ENCODE data around the gene ZNF546. TPM values are rescaled to one million over a fixed set of nuclear protein-coding genes. Genes with fewer than 3 reads are reported as not detected.
A peak's percentile ranks its signal among the peaks of the same experiment; 100 is the strongest.
"Not testable (repeated sequence)": the region's sequence is repeated elsewhere in the genome, so short reads cannot be mapped to it uniquely, and the experiment has no call there.

The ZNF546 gene
- total RNA-seq (2.3 TPM), polyA plus RNA-seq (1 to 10 TPM; 4.8 to 5.8 (median 5.4) TPM)

GRCh38 chr19:39996811-39997637, at the start of gene ZNF546:
Gene ZNF546 (plus strand): TSS chr19:39997060. CDS start chr19:39998327, 1,267 bp downstream.
- Histone ChIP-seq H3K9me3 (ENCODE audit: control insufficient read depth in 2 of 2, low read length in 2 of 2) (peaks cover 0 to 17% of the 10 kb centered on the region in 2 experiments), H3K27ac (ENCODE audit: insufficient read depth, low read length, poor library complexity, severe bottlenecking) (peak within 1 kb of the TSS; percentile 87), H3K27me3 (ENCODE audit: control insufficient read depth, insufficient read depth, low read length) (no peaks in the 10 kb centered on the region), H3K36me3 (ENCODE audit: control insufficient read depth, insufficient read depth, low read length) (peaks cover 4% of the 10 kb centered on the region), H3K4me1 (ENCODE audit: control insufficient read depth, insufficient read depth, low read length, poor library complexity, severe bottlenecking) (peaks cover 17% of the 10 kb centered on the region), H3K4me3 (ENCODE audit: low read depth, low read length) (peak within 1 kb of the TSS; percentile 89)
- ATAC-seq (ENCODE audit: low read depth in 2 of 2) (peak; percentile 96 to 97), DNase-seq (peak; percentile 86 to 97 (median 90))
- Mint-ChIP-seq H3K36me3 (peaks cover 17% of the 10 kb centered on the region), H3K4me1 (peaks cover 14 to 49% (median 41%) of the 10 kb centered on the region in 4 donors), H3K9me3 (peaks cover 0 to 13% (median 2%) of the 10 kb centered on the region in 7 donors), H3K4me3 (peak within 1 kb of the TSS; percentile 94 to 99 (median 96)), H3K27ac (peak within 1 kb of the TSS; percentile 92 to 99 (median 95)), H3K27me3 (no peaks in the 10 kb centered on the region)

GRCh38 chr19:39949026-39949747, 47.7 kb upstream of the ZNF546 start:
- Mint-ChIP-seq H3K9me3 (peaks cover 0 to 3% (median 0%) of the 10 kb centered on the region in 7 donors), H3K4me3 (peak overlapping the region in 1 of 4 donors; percentile 58), H3K36me3 (peaks cover 2% of the 10 kb centered on the region), H3K27ac (peak overlapping the region in 2 of 3 donors; percentile 56 to 99), H3K4me1 (peaks cover 19 to 94% (median 51%) of the 10 kb centered on the region in 4 donors), H3K27me3 (no peaks in the 10 kb centered on the region)
- Histone ChIP-seq H3K36me3 (ENCODE audit: control insufficient read depth, insufficient read depth, low read length) (no peaks in the 10 kb centered on the region), H3K27me3 (ENCODE audit: control insufficient read depth, insufficient read depth, low read length) (no peaks in the 10 kb centered on the region), H3K4me1 (ENCODE audit: control insufficient read depth, insufficient read depth, low read length, poor library complexity, severe bottlenecking) (peaks cover 64% of the 10 kb centered on the region), H3K4me3 (ENCODE audit: low read depth, low read length) (no peak overlapping the region), H3K27ac (ENCODE audit: insufficient read depth, low read length, poor library complexity, severe bottlenecking) (no peak overlapping the region), H3K9me3 (ENCODE audit: control insufficient read depth in 2 of 2, low read length in 2 of 2) (no peaks in the 10 kb centered on the region)
- ATAC-seq (ENCODE audit: low read depth in 2 of 2) (no peak), DNase-seq (no peak)

DNA sequence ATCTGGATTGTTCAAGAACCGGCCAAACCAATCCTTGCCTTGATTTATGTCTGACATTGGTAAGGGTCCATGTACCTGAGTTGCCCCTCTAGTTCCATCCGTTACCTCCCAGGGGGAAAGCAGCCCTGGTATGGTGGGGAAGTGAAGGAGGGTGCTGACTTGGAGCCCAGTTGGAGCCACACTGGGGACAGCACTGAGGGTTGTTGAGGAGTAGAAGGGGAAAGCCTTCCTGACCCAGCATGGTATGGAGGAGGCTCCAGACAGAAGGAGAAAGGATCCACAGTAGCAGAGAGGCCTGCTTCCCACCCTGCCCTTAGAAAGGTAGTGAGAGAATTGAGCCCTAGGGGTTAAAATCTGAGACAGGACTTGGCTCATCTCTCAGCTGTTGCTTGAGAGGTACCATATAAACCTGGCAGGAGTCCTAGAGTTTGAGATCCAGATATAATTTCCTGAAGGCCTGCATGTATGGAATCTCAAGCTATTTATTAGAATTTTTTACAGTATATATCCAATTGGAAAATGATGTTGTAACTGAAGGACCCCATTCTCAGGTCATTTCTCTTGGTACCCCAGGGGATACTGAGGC, 45.7 kb upstream of the ZNF546 start:
- H3K9me3 ChIP-seq (ENCODE audit: control insufficient read depth in 2 of 2, low read length in 2 of 2) = no peaks in the 10 kb centered on the region
- no peaks in the 10 kb centered on the region for H3K27me3 Mint-ChIP-seq
- H3K9me3 Mint-ChIP-seq = peaks cover 0 to 3% (median 0%) of the 10 kb centered on the region in 7 donors
- peak overlapping the region; percentile 17 for H3K4me3 ChIP-seq (ENCODE audit: low read depth, low read length)
- no peak for DNase-seq
- H3K4me1 ChIP-seq (ENCODE audit: control insufficient read depth, insufficient read depth, low read length, poor library complexity, severe bottlenecking) = peaks cover 58% of the 10 kb centered on the region
- ATAC-seq (ENCODE audit: low read depth in 2 of 2) = no peak
- H3K4me1 Mint-ChIP-seq = peaks cover 20 to 92% (median 53%) of the 10 kb centered on the region in 4 donors
- no peaks in the 10 kb centered on the region for H3K36me3 Mint-ChIP-seq
- no peaks in the 10 kb centered on the region for H3K27me3 ChIP-seq (ENCODE audit: control insufficient read depth, insufficient read depth, low read length)
- peak overlapping the region; percentile 82 to 99 (median 89) for H3K27ac Mint-ChIP-seq
- H3K36me3 ChIP-seq (ENCODE audit: control insufficient read depth, insufficient read depth, low read length) = no peaks in the 10 kb centered on the region
- H3K27ac ChIP-seq (ENCODE audit: insufficient read depth, low read length, poor library complexity, severe bottlenecking) = peak overlapping the region; percentile 38
- peak overlapping the region in 3 of 4 donors; percentile 35 to 54 (median 44) for H3K4me3 Mint-ChIP-seq

DNA sequence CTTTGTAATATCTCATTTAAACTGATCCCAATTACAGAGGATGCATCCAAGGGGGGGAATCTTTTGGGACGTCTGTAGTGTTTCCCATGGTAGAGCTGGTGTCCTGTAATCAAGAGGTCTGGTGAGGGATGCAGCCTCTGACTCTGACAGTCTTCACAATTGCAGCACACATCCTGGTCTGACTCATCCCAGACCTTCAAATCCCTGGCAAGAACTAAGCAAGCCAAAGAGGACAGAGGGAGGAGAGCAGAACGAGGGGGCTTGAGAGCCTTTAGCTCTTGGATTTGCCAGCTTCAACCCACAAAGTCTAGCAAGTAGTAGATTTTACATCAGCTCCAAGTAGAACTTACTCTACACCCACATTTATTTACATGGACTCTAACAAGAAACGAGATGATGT, 45.2 kb upstream of the ZNF546 start:
- no peaks in the 10 kb centered on the region for H3K27me3 ChIP-seq (ENCODE audit: control insufficient read depth, insufficient read depth, low read length)
- H3K9me3 ChIP-seq (ENCODE audit: control insufficient read depth in 2 of 2, low read length in 2 of 2) = no peaks in the 10 kb centered on the region
- peak overlapping the region; percentile 90 to 99 (median 99) for H3K27ac Mint-ChIP-seq
- H3K27me3 Mint-ChIP-seq = no peaks in the 10 kb centered on the region
- H3K9me3 Mint-ChIP-seq = peaks cover 0 to 3% (median 0%) of the 10 kb centered on the region in 7 donors
- peak overlapping the region; percentile 79 for H3K27ac ChIP-seq (ENCODE audit: insufficient read depth, low read length, poor library complexity, severe bottlenecking)
- no peak for ATAC-seq (ENCODE audit: low read depth in 2 of 2)
- H3K36me3 Mint-ChIP-seq = no peaks in the 10 kb centered on the region
- DNase-seq = no peak
- peaks cover 58% of the 10 kb centered on the region for H3K4me1 ChIP-seq (ENCODE audit: control insufficient read depth, insufficient read depth, low read length, poor library complexity, severe bottlenecking)
- peaks cover 20 to 93% (median 55%) of the 10 kb centered on the region in 4 donors for H3K4me1 Mint-ChIP-seq
- peak overlapping the region; percentile 28 to 83 (median 64) for H3K4me3 Mint-ChIP-seq
- peak overlapping the region; percentile 30 for H3K4me3 ChIP-seq (ENCODE audit: low read depth, low read length)
- no peaks in the 10 kb centered on the region for H3K36me3 ChIP-seq (ENCODE audit: control insufficient read depth, insufficient read depth, low read length)

GRCh38 chr19:39953915-39954314, 42.9 kb upstream of the ZNF546 start:
- peak overlapping the region; percentile 43 to 80 (median 70) for H3K4me3 Mint-ChIP-seq
- peaks cover 23 to 84% (median 54%) of the 10 kb centered on the region in 4 donors for H3K4me1 Mint-ChIP-seq
- peaks cover 0 to 3% (median 0%) of the 10 kb centered on the region in 7 donors for H3K9me3 Mint-ChIP-seq
- Histone ChIP-seq H3K27me3 (ENCODE audit: control insufficient read depth, insufficient read depth, low read length) (no peaks in the 10 kb centered on the region), H3K4me3 (ENCODE audit: low read depth, low read length) (peak overlapping the region; percentile 68), H3K9me3 (ENCODE audit: control insufficient read depth in 2 of 2, low read length in 2 of 2) (no peaks in the 10 kb centered on the region), H3K36me3 (ENCODE audit: control insufficient read depth, insufficient read depth, low read length) (no peaks in the 10 kb centered on the region), H3K4me1 (ENCODE audit: control insufficient read depth, insufficient read depth, low read length, poor library complexity, severe bottlenecking) (peaks cover 57% of the 10 kb centered on the region), H3K27ac (ENCODE audit: insufficient read depth, low read length, poor library complexity, severe bottlenecking) (peak overlapping the region; percentile 79)
- peak overlapping the region; percentile 43 to 99 (median 78) for H3K27ac Mint-ChIP-seq
- ATAC-seq (ENCODE audit: low read depth in 2 of 2) (no peak), DNase-seq (no peak)
- no peaks in the 10 kb centered on the region for H3K27me3 Mint-ChIP-seq
- no peaks in the 10 kb centered on the region for H3K36me3 Mint-ChIP-seq

- not testable (repeated sequence) for H3K9me3 Mint-ChIP-seq; H3K4me3 ChIP-seq (ENCODE audit: low read depth, low read length); H3K27me3 ChIP-seq (ENCODE audit: control insufficient read depth, insufficient read depth, low read length); H3K27ac ChIP-seq (ENCODE audit: insufficient read depth, low read length, poor library complexity, severe bottlenecking); H3K36me3 Mint-ChIP-seq; DNase-seq; ATAC-seq (ENCODE audit: low read depth in 2 of 2); H3K36me3 ChIP-seq (ENCODE audit: control insufficient read depth, insufficient read depth, low read length); H3K27me3 Mint-ChIP-seq; H3K4me3 Mint-ChIP-seq; H3K9me3 ChIP-seq (ENCODE audit: control insufficient read depth in 2 of 2, low read length in 2 of 2)
- H3K4me1 ChIP-seq (ENCODE audit: control insufficient read depth, insufficient read depth, low read length, poor library complexity, severe bottlenecking) = peaks cover 22% of the 10 kb centered on the region
- Mint-ChIP-seq H3K27ac (peak overlapping the region in 2 of 3 donors; percentile 51 to 60), H3K4me1 (peaks cover 22 to 65% (median 39%) of the 10 kb centered on the region in 4 donors)
Measured at GRCh38 chr19:39957886-39958285, 39.0 kb upstream of the ZNF546 start.

GRCh38 chr19:39958942-39959341, 37.9 kb upstream of the ZNF546 start:
- not testable (repeated sequence) for H3K9me3 Mint-ChIP-seq; H3K27me3 Mint-ChIP-seq; H3K27ac ChIP-seq (ENCODE audit: insufficient read depth, low read length, poor library complexity, severe bottlenecking); H3K36me3 ChIP-seq (ENCODE audit: control insufficient read depth, insufficient read depth, low read length); H3K9me3 ChIP-seq (ENCODE audit: control insufficient read depth in 2 of 2, low read length in 2 of 2); H3K36me3 Mint-ChIP-seq; H3K4me3 ChIP-seq (ENCODE audit: low read depth, low read length); H3K27me3 ChIP-seq (ENCODE audit: control insufficient read depth, insufficient read depth, low read length)
- peaks cover 12% of the 10 kb centered on the region for H3K4me1 ChIP-seq (ENCODE audit: control insufficient read depth, insufficient read depth, low read length, poor library complexity, severe bottlenecking)
- peak overlapping the region in 1 of 3 donors; percentile 94 for H3K27ac Mint-ChIP-seq
- peak overlapping the region in 3 of 4 donors; percentile 40 to 60 (median 51) for H3K4me3 Mint-ChIP-seq
- peaks cover 20 to 57% (median 31%) of the 10 kb centered on the region in 4 donors for H3K4me1 Mint-ChIP-seq
- DNase-seq = peak in 1 of 3 donors; percentile 18
- peak in 1 of 2 donors; percentile 52 for ATAC-seq (ENCODE audit: low read depth in 2 of 2)

Data from CD4-positive, CD25-positive, alpha-beta regulatory T cell (primary cell).